NOMO-1 (cell line): ENCODE data around the gene ANXA3.

ENCODE experiments used
- DNase-seq, 2 experiments: peaks; one replicate each; lab custom pipeline; 2025; ENCODE audit not compliant: unreplicated experiment in 2 of 2; lab: John Stamatoyannopoulos, UW

ANXA3 gene

GRCh38 chr4:78640714-78641113, 89.1 kb downstream of the ANXA3 start:
- no peak for DNase-seq

GRCh38 chr4:78642934-78643333, 91.4 kb downstream of the ANXA3 start:
- DNase-seq: no peak

- no peak for DNase-seq
Observed at GRCh38 chr4:78644063-78644691, 92.6 kb downstream of the ANXA3 start.

- peak; percentile 64 to 67 for DNase-seq
Observed at GRCh38 chr4:78644744-78645330, 93.3 kb downstream of the ANXA3 start.

- peak; percentile 39 to 65 for DNase-seq
Observed at GRCh38 chr4:78645853-78646757, 94.5 kb downstream of the ANXA3 start.

GRCh38 chr4:78647272-78647671, 95.7 kb downstream of the ANXA3 start:
- no peak for DNase-seq

GRCh38 chr4:78648640-78649363, 97.2 kb downstream of the ANXA3 start:
- DNase-seq: no peak

- peak; percentile 43 to 71 for DNase-seq
Observed at GRCh38 chr4:78650106-78651024, 98.8 kb downstream of the ANXA3 start.

GRCh38 chr4:78651250-78651860, 99.8 kb downstream of the ANXA3 start:
- DNase-seq: no peak

- DNase-seq: no peak
Observed at GRCh38 chr4:78652282-78652876, 100.8 kb downstream of the ANXA3 start.

- no peak for DNase-seq
Observed at GRCh38 chr4:78653655-78654054, 102.1 kb downstream of the ANXA3 start.

GRCh38 chr4:78654807-78655206, 103.2 kb downstream of the ANXA3 start:
- DNase-seq: no peak

- DNase-seq: peak; percentile 47 to 66
Observed at GRCh38 chr4:78656968-78657445, 105.4 kb downstream of the ANXA3 start.

GRCh38 chr4:78659264-78659663, 107.7 kb downstream of the ANXA3 start:
- DNase-seq: no peak

GRCh38 chr4:78659665-78660064, 108.1 kb downstream of the ANXA3 start:
- no peak for DNase-seq
